K562 (cell line): ENCODE data around the gene SPATA24. TPM values are rescaled to one million over a fixed set of nuclear protein-coding genes. Genes with fewer than 3 reads are reported as not detected.

ENCODE experiments used
- BRD4 ChIP-seq: fragments of 200-600 bp; sonication (generic); IDR thresholded peaks from 2 replicates; pipeline ENCODE4 v1.6.1; 2017; ENCODE audit warnings: inconsistent platforms
- CBX1 ChIP-seq: sonication (generic); IDR thresholded peaks from 2 replicates; pipeline ENCODE4 v1.6.1; 2016; ENCODE audit warnings: antibody characterized with exemption, low read depth, mild to moderate bottlenecking
- CREB3 ChIP-seq: fragments of 450-650 bp; conservative IDR thresholded peaks from 2 replicates; pipeline ENCODE4 v1.6.1; 2016; ENCODE audit warnings: missing genetic modification characterization, low read depth, mild to moderate bottlenecking, missing compliant biosample characterization, moderate library complexity
- DEAF1 ChIP-seq: fragments of 450-650 bp; formaldehyde crosslinking; IDR thresholded peaks from 2 replicates; pipeline ENCODE4 v1.4.0; 2020; ENCODE audit warnings: mild to moderate bottlenecking, moderate library complexity
- HDAC1 ChIP-seq, 2 experiments: fragments of 450-650 bp; IDR thresholded peaks; 2 replicates each; pipeline ENCODE4 v1.6.1; 2016 to 2017; ENCODE audit warnings: inconsistent platforms in 1 of 2, mild to moderate bottlenecking in 1 of 2, moderate library complexity in 1 of 2
- KAT7 ChIP-seq: sonication (generic); formaldehyde crosslinking; IDR thresholded peaks from 2 replicates; pipeline ENCODE4 v1.8.0; 2022; ENCODE audit warnings: missing genetic modification reagents, mild to moderate bottlenecking, borderline replicate concordance
- L3MBTL2 ChIP-seq: fragments of 450-650 bp; IDR thresholded peaks from 2 replicates; pipeline ENCODE4 v1.6.1; 2016; ENCODE audit warnings: mild to moderate bottlenecking, moderate library complexity
- PHF20 ChIP-seq: fragments of 450-650 bp; IDR thresholded peaks from 2 replicates; pipeline ENCODE4 v1.6.1; 2018; ENCODE audit not compliant: partially characterized antibody
- PTTG1 ChIP-seq: fragments of 450-650 bp; IDR thresholded peaks from 2 replicates; pipeline ENCODE4 v1.6.1; 2016; ENCODE audit warnings: low read depth, mild to moderate bottlenecking, missing genetic modification characterization, missing compliant biosample characterization
- RBM14 ChIP-seq: fragments of 200-400 bp; formaldehyde crosslinking; IDR thresholded peaks from 2 replicates; pipeline ENCODE4 v1.6.1; 2018; ENCODE audit warnings: low read depth, mild to moderate bottlenecking, low read length, moderate library complexity, borderline replicate concordance; ENCODE audit not compliant: insufficient read depth
- RCOR1 ChIP-seq, 2 experiments: IDR thresholded peaks; 2 replicates each; pipeline ENCODE4 v1.6.1; 2012; ENCODE audit warnings: low read depth in 2 of 2, low read length in 2 of 2, borderline replicate concordance in 1 of 2, improper control_type of control experiment in 1 of 2
- TAF7 ChIP-seq: fragments of 450-650 bp; IDR thresholded peaks from 2 replicates; pipeline ENCODE4 v1.6.1; 2016; ENCODE audit warnings: missing genetic modification characterization, missing compliant biosample characterization
- USF1 ChIP-seq: sonication (generic); formaldehyde crosslinking; IDR thresholded peaks from 2 replicates; pipeline ENCODE4 v1.9.0; 2022; ENCODE audit warnings: mild to moderate bottlenecking, missing genetic modification reagents
- ZBTB12 ChIP-seq: fragments of 250-450 bp; sonication (Bioruptor Pico); IDR thresholded peaks from 2 replicates; pipeline ENCODE4 v1.4.0; 2020
- ZBTB8A ChIP-seq: fragments of 450-650 bp; IDR thresholded peaks from 2 replicates; pipeline ENCODE4 v1.6.1; 2018; ENCODE audit warnings: mild to moderate bottlenecking, moderate library complexity; ENCODE audit not compliant: partially characterized antibody
- ZMIZ1 ChIP-seq, 2 experiments: fragments of 150-350 bp in 1 of 2; IDR thresholded peaks; 2 replicates each; pipeline ENCODE4 v1.6.1; 2012 to 2016; ENCODE audit warnings: low read depth in 2 of 2, low read length in 2 of 2, mild to moderate bottlenecking in 1 of 2, moderate library complexity in 1 of 2
- ZNF134 ChIP-seq: fragments of 250-450 bp; sonication (Bioruptor Pico); conservative IDR thresholded peaks from 2 replicates; pipeline ENCODE4 v1.4.0; 2020
- ZNF253 ChIP-seq: fragments of 250-450 bp; sonication (Bioruptor Pico); conservative IDR thresholded peaks from 2 replicates; pipeline ENCODE4 v1.6.1; 2021; ENCODE audit warnings: mild to moderate bottlenecking
- ZNF408 ChIP-seq: fragments of 250-450 bp; sonication (Bioruptor Pico); IDR thresholded peaks from 2 replicates; pipeline ENCODE4 v1.4.0; 2020; ENCODE audit warnings: low read depth, mild to moderate bottlenecking, moderate library complexity
- polyA plus RNA-seq, 8 experiments: library from polyadenylated mRNA; depleted of rRNA in 4 of 8; stranded (reverse) in 5 of 8; unstranded in 3 of 8; fragments of >200 nt; fragmentation: Nextera tagmentation in 2 of 8; fragmentation: Illumina TruSeq in 1 of 8; extraction: Ambion mirVana in 2 of 8; extraction: Trizol in 1 of 8; gene quantifications; 2 replicates each; pipeline versions ENCODE4 v1.2.1 to v1.2.3, GENCODE V29; 2011 to 2014; ENCODE audit warnings: inconsistent platforms in 1 of 8, missing spikeins in 1 of 8
- total RNA-seq, 7 experiments: library from RNA; depleted of rRNA in 6 of 7; stranded (reverse); fragments of >200 nt in 6 of 7; fragmentation: Illumina TruSeq in 2 of 7; extraction: Trizol in 2 of 7; gene quantifications; 2 replicates each; pipeline versions ENCODE4 v1.2.1 to v1.2.3, GENCODE V29; 2011 to 2021; ENCODE audit warnings: low replicate concordance in 1 of 7

The SPATA24 gene
- total and polyA plus RNA-seq, 9 of the 15 experiments (the other 6 are each of a cell fraction or from before 2014, with no cell fraction given) = 4.1 to 12.6 (median 8.0) TPM

- no peak for TF ChIP-seq ZMIZ1 (IDR thresholded peaks at IDR 0.05; ENCODE audit: low read depth in 2 of 2, low read length in 2 of 2)
- no peak for TF ChIP-seq ZNF134 (CRISPR knock-in tag)
- no peak for TF ChIP-seq BRD4
- TF ChIP-seq ZBTB12 = no peak
- no peak for TF ChIP-seq PTTG1 (tag)
- no peak; the same call in none of the 2 replicates for TF ChIP-seq L3MBTL2
- TF ChIP-seq RBM14 = no peak
- no peak for TF ChIP-seq CBX1
- TF ChIP-seq HDAC1 (IDR thresholded peaks at IDR 0.05) = peak in 1 of 2 experiments; percentile 78; a peak in 2 of 4 replicates
- TF ChIP-seq ZBTB8A = no peak
- no peak for TF ChIP-seq DEAF1 (CRISPR knock-in tag)
- TF ChIP-seq CREB3 (tag) = no peak
- TF ChIP-seq RCOR1 (IDR thresholded peaks at IDR 0.05; ENCODE audit: borderline replicate concordance in 1 of 2, low read depth in 2 of 2, low read length in 2 of 2) = peak; percentile 59 to 80; a peak in 2 of 4 replicates
- TF ChIP-seq ZNF408 (CRISPR knock-in tag) = no peak
- no peak for TF ChIP-seq PHF20
- no peak for TF ChIP-seq TAF7 (tag)
- TF ChIP-seq KAT7 (CRISPR knock-in tag) = 0 out of 2 replicates have a peak, but pooled peaks have one; percentile 17
- no peak for TF ChIP-seq ZNF253
- TF ChIP-seq USF1 (CRISPR knock-in tag) = peak; percentile 34; the same call in 1 of the 2 replicates
Measured at GRCh38 chr5:139439013-139439903, 35.4 kb upstream of the SPATA24 start, which contains the start of gene DNAJC18 (continued).
